ENCODE results near the gene MYMK.

Gene MYMK

GRCh38 chr9:133525677-133526076, 918 bp upstream of the MYMK start:
- Histone ChIP-seq H3K9ac (ENCODE audit: low read length in 2 of 2) (no peak overlapping the region), H3K9me3 (ENCODE audit: control insufficient read depth in 2 of 2, low read length in 2 of 2) (no peaks in the 10 kb centered on the region), H3K4me1 (ENCODE audit: control insufficient read depth, insufficient read depth, low read length) (peaks cover 34% of the 10 kb centered on the region), H3K36me3 (ENCODE audit: control insufficient read depth in 2 of 2, insufficient read depth in 2 of 2, low read length in 2 of 2) (no peaks in the 10 kb centered on the region), H3K4me3 (ENCODE audit: low read length in 2 of 2) (no peak overlapping the region), H3K27ac (ENCODE audit: low read length) (no peak overlapping the region), H3K27me3 (ENCODE audit: control insufficient read depth in 1 of 2, insufficient read depth in 2 of 2, low read length in 2 of 2) (peaks cover 0 to 2% of the 10 kb centered on the region in 2 donors)

GRCh38 chr9:133524146-133524545, 613 bp downstream of the MYMK start:
- Histone ChIP-seq H3K9me3 (ENCODE audit: control insufficient read depth in 2 of 2, low read length in 2 of 2) (no peaks in the 10 kb centered on the region), H3K4me3 (ENCODE audit: low read length in 2 of 2) (no peak overlapping the region), H3K4me1 (ENCODE audit: control insufficient read depth, insufficient read depth, low read length) (peaks cover 34% of the 10 kb centered on the region), H3K9ac (ENCODE audit: low read length in 2 of 2) (no peak overlapping the region), H3K27me3 (ENCODE audit: control insufficient read depth in 1 of 2, insufficient read depth in 2 of 2, low read length in 2 of 2) (peaks cover 0 to 2% of the 10 kb centered on the region in 2 donors), H3K36me3 (ENCODE audit: control insufficient read depth in 2 of 2, insufficient read depth in 2 of 2, low read length in 2 of 2) (no peaks in the 10 kb centered on the region), H3K27ac (ENCODE audit: low read length) (no peak overlapping the region)

- H3K4me1 ChIP-seq (ENCODE audit: control insufficient read depth, insufficient read depth, low read length): peaks cover 24% of the 10 kb centered on the region
- H3K9ac ChIP-seq (ENCODE audit: low read length in 2 of 2): no peak overlapping the region
- H3K27me3 ChIP-seq (ENCODE audit: control insufficient read depth in 1 of 2, insufficient read depth in 2 of 2, low read length in 2 of 2): peaks cover 0 to 2% of the 10 kb centered on the region in 2 donors
- H3K36me3 ChIP-seq (ENCODE audit: control insufficient read depth in 2 of 2, insufficient read depth in 2 of 2, low read length in 2 of 2): no peaks in the 10 kb centered on the region
- no peak overlapping the region for H3K27ac ChIP-seq (ENCODE audit: low read length)
- H3K4me3 ChIP-seq (ENCODE audit: low read length in 2 of 2): no peak overlapping the region
- H3K9me3 ChIP-seq (ENCODE audit: control insufficient read depth in 2 of 2, low read length in 2 of 2): no peaks in the 10 kb centered on the region
Observed at GRCh38 chr9:133523106-133523505, 1.7 kb downstream of the MYMK start.

GRCh38 chr9:133522073-133522910, 2.5 kb downstream of the MYMK start:
- H3K9ac ChIP-seq (ENCODE audit: low read length in 2 of 2): no peak overlapping the region
- peaks cover 0 to 2% of the 10 kb centered on the region in 2 donors for H3K27me3 ChIP-seq (ENCODE audit: control insufficient read depth in 1 of 2, insufficient read depth in 2 of 2, low read length in 2 of 2)
- H3K36me3 ChIP-seq (ENCODE audit: control insufficient read depth in 2 of 2, insufficient read depth in 2 of 2, low read length in 2 of 2): no peaks in the 10 kb centered on the region
- no peak overlapping the region for H3K27ac ChIP-seq (ENCODE audit: low read length)
- no peak overlapping the region for H3K4me3 ChIP-seq (ENCODE audit: low read length in 2 of 2)
- H3K4me1 ChIP-seq (ENCODE audit: control insufficient read depth, insufficient read depth, low read length): peaks cover 16% of the 10 kb centered on the region
- no peaks in the 10 kb centered on the region for H3K9me3 ChIP-seq (ENCODE audit: control insufficient read depth in 2 of 2, low read length in 2 of 2)

GRCh38 chr9:133521122-133522072, 3.4 kb downstream of the MYMK start:
- Histone ChIP-seq H3K27me3 (ENCODE audit: control insufficient read depth in 1 of 2, insufficient read depth in 2 of 2, low read length in 2 of 2) (peaks cover 0 to 2% of the 10 kb centered on the region in 2 donors), H3K9me3 (ENCODE audit: control insufficient read depth in 2 of 2, low read length in 2 of 2) (no peaks in the 10 kb centered on the region), H3K9ac (ENCODE audit: low read length in 2 of 2) (no peak overlapping the region), H3K4me3 (ENCODE audit: low read length in 2 of 2) (no peak overlapping the region), H3K4me1 (ENCODE audit: control insufficient read depth, insufficient read depth, low read length) (peaks cover 7% of the 10 kb centered on the region), H3K36me3 (ENCODE audit: control insufficient read depth in 2 of 2, insufficient read depth in 2 of 2, low read length in 2 of 2) (no peaks in the 10 kb centered on the region), H3K27ac (ENCODE audit: low read length) (no peak overlapping the region)

- H3K9ac ChIP-seq (ENCODE audit: low read length in 2 of 2): no peak overlapping the region
- peaks cover 0 to 2% of the 10 kb centered on the region in 2 donors for H3K27me3 ChIP-seq (ENCODE audit: control insufficient read depth in 1 of 2, insufficient read depth in 2 of 2, low read length in 2 of 2)
- no peaks in the 10 kb centered on the region for H3K4me1 ChIP-seq (ENCODE audit: control insufficient read depth, insufficient read depth, low read length)
- H3K4me3 ChIP-seq (ENCODE audit: low read length in 2 of 2): no peak overlapping the region
- H3K9me3 ChIP-seq (ENCODE audit: control insufficient read depth in 2 of 2, low read length in 2 of 2): no peaks in the 10 kb centered on the region
- no peaks in the 10 kb centered on the region for H3K36me3 ChIP-seq (ENCODE audit: control insufficient read depth in 2 of 2, insufficient read depth in 2 of 2, low read length in 2 of 2)
- H3K27ac ChIP-seq (ENCODE audit: low read length): no peak overlapping the region
Observed at GRCh38 chr9:133520121-133520835, 4.5 kb downstream of the MYMK start.

GRCh38 chr9:133519693-133520092, 5.1 kb downstream of the MYMK start:
- Histone ChIP-seq H3K9ac (ENCODE audit: low read length in 2 of 2) (no peak overlapping the region), H3K27ac (ENCODE audit: low read length) (no peak overlapping the region), H3K27me3 (ENCODE audit: control insufficient read depth in 1 of 2, insufficient read depth in 2 of 2, low read length in 2 of 2) (peaks cover 2% of the 10 kb centered on the region in 2 donors), H3K9me3 (ENCODE audit: control insufficient read depth in 2 of 2, low read length in 2 of 2) (no peaks in the 10 kb centered on the region), H3K36me3 (ENCODE audit: control insufficient read depth in 2 of 2, insufficient read depth in 2 of 2, low read length in 2 of 2) (no peaks in the 10 kb centered on the region), H3K4me3 (ENCODE audit: low read length in 2 of 2) (no peak overlapping the region), H3K4me1 (ENCODE audit: control insufficient read depth, insufficient read depth, low read length) (no peaks in the 10 kb centered on the region)

GRCh38 chr9:133518706-133519449, 5.9 kb downstream of the MYMK start:
- H3K9ac ChIP-seq (ENCODE audit: low read length in 2 of 2): no peak overlapping the region
- H3K27ac ChIP-seq (ENCODE audit: low read length): no peak overlapping the region

GRCh38 chr9:133518200-133518599, 6.6 kb downstream of the MYMK start:
- Histone ChIP-seq H3K9me3 (ENCODE audit: control insufficient read depth in 2 of 2, low read length in 2 of 2) (no peaks in the 10 kb centered on the region), H3K4me3 (ENCODE audit: low read length in 2 of 2) (no peak overlapping the region), H3K27me3 (ENCODE audit: control insufficient read depth in 1 of 2, insufficient read depth in 2 of 2, low read length in 2 of 2) (peaks cover 2 to 4% of the 10 kb centered on the region in 2 donors), H3K9ac (ENCODE audit: low read length in 2 of 2) (no peak overlapping the region), H3K4me1 (ENCODE audit: control insufficient read depth, insufficient read depth, low read length) (peaks cover 9% of the 10 kb centered on the region), H3K27ac (ENCODE audit: low read length) (no peak overlapping the region), H3K36me3 (ENCODE audit: control insufficient read depth in 2 of 2, insufficient read depth in 2 of 2, low read length in 2 of 2) (no peaks in the 10 kb centered on the region)

More at GRCh38 chr9:133518706-133519449, 5.9 kb downstream of the MYMK start:
- Histone ChIP-seq H3K4me3 (ENCODE audit: low read length in 2 of 2) (no peak overlapping the region), H3K9me3 (ENCODE audit: control insufficient read depth in 2 of 2, low read length in 2 of 2) (no peaks in the 10 kb centered on the region), H3K36me3 (ENCODE audit: control insufficient read depth in 2 of 2, insufficient read depth in 2 of 2, low read length in 2 of 2) (no peaks in the 10 kb centered on the region), H3K27me3 (ENCODE audit: control insufficient read depth in 1 of 2, insufficient read depth in 2 of 2, low read length in 2 of 2) (peaks cover 2 to 4% of the 10 kb centered on the region in 2 donors), H3K4me1 (ENCODE audit: control insufficient read depth, insufficient read depth, low read length) (peaks cover 5% of the 10 kb centered on the region)

GRCh38 chr9:133517711-133518110, 7.0 kb downstream of the MYMK start:
- Histone ChIP-seq H3K4me1 (ENCODE audit: control insufficient read depth, insufficient read depth, low read length) (peaks cover 9% of the 10 kb centered on the region), H3K27ac (ENCODE audit: low read length) (no peak overlapping the region), H3K9ac (ENCODE audit: low read length in 2 of 2) (no peak overlapping the region), H3K36me3 (ENCODE audit: control insufficient read depth in 2 of 2, insufficient read depth in 2 of 2, low read length in 2 of 2) (no peaks in the 10 kb centered on the region), H3K4me3 (ENCODE audit: low read length in 2 of 2) (no peak overlapping the region), H3K9me3 (ENCODE audit: control insufficient read depth in 2 of 2, low read length in 2 of 2) (no peaks in the 10 kb centered on the region), H3K27me3 (ENCODE audit: control insufficient read depth in 1 of 2, insufficient read depth in 2 of 2, low read length in 2 of 2) (peaks cover 2 to 4% of the 10 kb centered on the region in 2 donors)
